HepG2 (cell line): ENCODE measurements around the gene LAMA5. TPM values are rescaled to one million over a fixed set of nuclear protein-coding genes. Genes with fewer than 3 reads are reported as not detected.

Experiments
- AKAP8 ChIP-seq: sonication (generic); formaldehyde crosslinking; IDR thresholded peaks from 2 replicates; pipeline ENCODE4 v1.5.1; 2020; ENCODE audit warnings: mild to moderate bottlenecking, missing genetic modification reagents
- FOXA1 ChIP-seq, 2 experiments: fragments of 450-650 bp in 1 of 2; sonication (generic) in 1 of 2; formaldehyde crosslinking in 1 of 2; IDR thresholded peaks; 2 replicates each; pipeline versions ENCODE4 v1.4.0 to v1.6.1; 2016 to 2020; ENCODE audit warnings: missing genetic modification reagents in 1 of 2
- GATAD2A ChIP-seq: IDR thresholded peaks from 2 replicates; pipeline ENCODE4 v1.6.1; 2016
- HOXA3 ChIP-seq: sonication (generic); formaldehyde crosslinking; IDR thresholded peaks from 2 replicates; pipeline ENCODE4 v1.5.0; 2020; ENCODE audit warnings: missing genetic modification reagents
- NR2F1 ChIP-seq, 2 experiments: fragments of 450-650 bp in 1 of 2; formaldehyde crosslinking in 1 of 2; IDR thresholded peaks; 2 replicates each; pipeline versions ENCODE4 v1.5.0 to v1.6.1; 2016 to 2020; ENCODE audit warnings: mild to moderate bottlenecking in 1 of 2, missing compliant biosample characterization in 1 of 2, missing genetic modification reagents in 1 of 2, moderate library complexity in 1 of 2
- PHF21A ChIP-seq: sonication (generic); formaldehyde crosslinking; IDR thresholded peaks from 2 replicates; pipeline ENCODE4 v1.5.0; 2020; ENCODE audit warnings: mild to moderate bottlenecking, missing genetic modification reagents
- RBFOX2 ChIP-seq: fragments of 200-400 bp; formaldehyde crosslinking; IDR thresholded peaks from 2 replicates; pipeline ENCODE4 v1.6.1; 2017; ENCODE audit warnings: low read depth, mild to moderate bottlenecking, low read length
- SMAD3 ChIP-seq: sonication (generic); formaldehyde crosslinking; IDR thresholded peaks from 2 replicates; pipeline ENCODE4 v1.4.0; 2020; ENCODE audit warnings: missing genetic modification reagents
- SP140L ChIP-seq: sonication (generic); formaldehyde crosslinking; IDR thresholded peaks from 2 replicates; pipeline ENCODE4 v1.4.0; 2020; ENCODE audit warnings: missing genetic modification reagents, borderline replicate concordance
- WIZ ChIP-seq: sonication (generic); formaldehyde crosslinking; IDR thresholded peaks from 2 replicates; pipeline ENCODE4 v1.5.1; 2020; ENCODE audit warnings: mild to moderate bottlenecking, missing genetic modification reagents
- ZBTB7B ChIP-seq: sonication (generic); formaldehyde crosslinking; IDR thresholded peaks from 2 replicates; pipeline ENCODE4 v1.4.0; 2020; ENCODE audit warnings: missing genetic modification reagents
- ZMYM4 ChIP-seq: sonication (generic); formaldehyde crosslinking; IDR thresholded peaks from 2 replicates; pipeline ENCODE4 v1.8.1; 2023; ENCODE audit warnings: mild to moderate bottlenecking, missing genetic modification reagents
- ZNF143 ChIP-seq: sonication (generic); formaldehyde crosslinking; IDR thresholded peaks from 2 replicates; pipeline ENCODE4 v1.4.0; 2020; ENCODE audit warnings: missing genetic modification reagents
- ZNF547 ChIP-seq: sonication (generic); formaldehyde crosslinking; IDR thresholded peaks from 2 replicates; pipeline ENCODE4 v1.5.1; 2020; ENCODE audit warnings: mild to moderate bottlenecking, missing genetic modification reagents
- ZNF598 ChIP-seq: sonication (generic); formaldehyde crosslinking; IDR thresholded peaks from 2 replicates; pipeline ENCODE4 v1.5.1; 2020; ENCODE audit warnings: mild to moderate bottlenecking, missing genetic modification reagents, borderline replicate concordance
- ZNF720 ChIP-seq: sonication (generic); formaldehyde crosslinking; IDR thresholded peaks from 2 replicates; pipeline ENCODE4 v1.4.0; 2020; ENCODE audit warnings: missing genetic modification reagents
- polyA plus RNA-seq, 8 experiments: library from polyadenylated mRNA; depleted of rRNA in 3 of 8; stranded (reverse) in 7 of 8; unstranded in 1 of 8; fragments of >200 nt; fragmentation: Illumina TruSeq in 4 of 8; extraction: Trizol in 4 of 8; gene quantifications; 2 replicates each; pipeline versions ENCODE4 v1.2.1 to v1.2.3, GENCODE V29; 2011 to 2016; ENCODE audit warnings: low read depth in 4 of 8, missing spikeins in 1 of 8, mixed read lengths in 1 of 8; ENCODE audit not compliant: insufficient read depth in 1 of 8
- total RNA-seq, 5 experiments: library from RNA; depleted of rRNA; stranded (reverse); fragments of >200 nt; fragmentation: Illumina TruSeq; extraction: Trizol; gene quantifications; 2 replicates each; pipeline ENCODE4 v1.2.3, GENCODE V29; 2016; ENCODE audit warnings: low read depth in 1 of 5
- TF ChIP-seq, protein P1 (sequence below): sonication (generic); formaldehyde crosslinking; IDR thresholded peaks from 2 replicates; pipeline ENCODE4 v1.4.0; 2020; ENCODE audit warnings: missing genetic modification reagents
- TF ChIP-seq, protein P2 (sequence below): sonication (generic); formaldehyde crosslinking; IDR thresholded peaks from 2 replicates; pipeline ENCODE4 v1.4.0; 2020; ENCODE audit warnings: missing genetic modification reagents, borderline replicate concordance
- TF ChIP-seq, protein P3 (sequence below): sonication (generic); formaldehyde crosslinking; IDR thresholded peaks from 2 replicates; pipeline ENCODE4 v1.4.0; 2020; ENCODE audit warnings: missing genetic modification reagents
- TF ChIP-seq, protein P4 (sequence below): sonication (generic); formaldehyde crosslinking; IDR thresholded peaks from 2 replicates; pipeline ENCODE4 v1.9.0; 2022; ENCODE audit warnings: missing genetic modification reagents, mild to moderate bottlenecking, borderline replicate concordance
- TF ChIP-seq, protein P5 (sequence below): IDR thresholded peaks from 2 replicates; pipeline ENCODE4 v1.6.1; 2016; ENCODE audit warnings: low read depth, borderline replicate concordance

LAMA5 gene
- total and polyA plus RNA-seq, 2 of the 13 experiments (the other 11 are each of a cell fraction or from before 2014, with no cell fraction given): 21.0 to 44.7 TPM

DNA sequence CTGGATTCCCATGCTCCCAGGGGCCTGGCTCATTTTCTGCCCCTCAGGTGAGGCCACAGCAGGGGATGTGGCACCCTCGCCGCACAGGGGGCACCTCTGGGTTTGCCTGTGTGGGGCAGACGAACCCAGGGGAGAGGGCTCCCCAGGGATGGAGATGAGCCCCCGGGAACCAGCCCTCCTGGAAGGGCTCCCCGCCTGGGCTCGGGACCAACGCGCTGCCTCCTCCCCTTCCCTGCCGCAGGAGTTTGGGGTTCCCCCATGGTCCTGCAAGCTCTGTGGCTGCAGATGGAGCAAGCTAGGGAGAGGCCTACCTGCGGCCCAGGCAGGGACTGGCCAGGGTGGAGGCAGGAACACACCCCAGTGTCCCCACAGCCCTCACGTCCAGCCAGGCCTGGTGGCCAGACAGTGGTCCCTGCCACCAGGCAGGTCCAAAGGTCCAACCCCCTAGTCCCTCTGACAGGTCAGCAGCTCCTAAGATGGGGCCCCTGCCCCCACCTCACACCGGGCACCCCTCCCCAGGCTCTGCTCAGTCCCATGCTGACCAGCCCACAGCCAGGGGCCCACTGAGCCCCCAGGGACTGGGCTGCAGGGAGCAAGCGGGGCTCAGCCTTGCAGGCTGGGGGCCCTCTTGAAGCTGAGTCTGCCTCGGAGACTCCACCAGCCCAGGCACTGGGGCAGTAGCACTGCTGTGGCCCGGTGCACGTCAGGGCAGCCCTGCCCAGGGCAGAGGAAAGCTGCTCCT is 13.7 kb downstream of the LAMA5 start (continued):
- TF ChIP-seq, protein P1, sequence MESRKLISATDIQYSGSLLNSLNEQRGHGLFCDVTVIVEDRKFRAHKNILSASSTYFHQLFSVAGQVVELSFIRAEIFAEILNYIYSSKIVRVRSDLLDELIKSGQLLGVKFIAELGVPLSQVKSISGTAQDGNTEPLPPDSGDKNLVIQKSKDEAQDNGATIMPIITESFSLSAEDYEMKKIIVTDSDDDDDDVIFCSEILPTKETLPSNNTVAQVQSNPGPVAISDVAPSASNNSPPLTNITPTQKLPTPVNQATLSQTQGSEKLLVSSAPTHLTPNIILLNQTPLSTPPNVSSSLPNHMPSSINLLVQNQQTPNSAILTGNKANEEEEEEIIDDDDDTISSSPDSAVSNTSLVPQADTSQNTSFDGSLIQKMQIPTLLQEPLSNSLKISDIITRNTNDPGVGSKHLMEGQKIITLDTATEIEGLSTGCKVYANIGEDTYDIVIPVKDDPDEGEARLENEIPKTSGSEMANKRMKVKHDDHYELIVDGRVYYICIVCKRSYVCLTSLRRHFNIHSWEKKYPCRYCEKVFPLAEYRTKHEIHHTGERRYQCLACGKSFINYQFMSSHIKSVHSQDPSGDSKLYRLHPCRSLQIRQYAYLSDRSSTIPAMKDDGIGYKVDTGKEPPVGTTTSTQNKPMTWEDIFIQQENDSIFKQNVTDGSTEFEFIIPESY (CRISPR knock-in tag): 0 out of 2 replicates have a peak, but pooled peaks have one; percentile 1
- TF ChIP-seq AKAP8 (CRISPR knock-in tag) (0 out of 2 replicates have a peak, but pooled peaks have one; percentile 75), HOXA3 (CRISPR knock-in tag) (peak; percentile 62; the same call in 1 of the 2 replicates), ZBTB7B (CRISPR knock-in tag) (peak; percentile 76; the same call in 1 of the 2 replicates), ZNF598 (CRISPR knock-in tag) (peak; percentile 38; the same call in 1 of the 2 replicates), SP140L (CRISPR knock-in tag) (no peak), WIZ (CRISPR knock-in tag) (no peak), PHF21A (CRISPR knock-in tag) (peak; percentile 77; the same call in 1 of the 2 replicates), FOXA1 (IDR thresholded peaks at IDR 0.05) (no peak), FOXA1 (CRISPR knock-in tag; IDR thresholded peaks at IDR 0.05) (0 out of 2 replicates have a peak, but pooled peaks have one; percentile 3), ZMYM4 (peak; percentile 10; the same call in 1 of the 2 replicates), RBFOX2 (peak; percentile 51; the same call in 1 of the 2 replicates), ZNF720 (CRISPR knock-in tag) (0 out of 2 replicates have a peak, but pooled peaks have one; percentile 28), GATAD2A (CRISPR knock-in tag) (peak; percentile 72), ZNF143 (no peak), NR2F1 (CRISPR knock-in tag; IDR thresholded peaks at IDR 0.05) (no peak), SMAD3 (no peak), ZNF547 (CRISPR knock-in tag) (peak; percentile 52; the same call in 1 of the 2 replicates)
- TF ChIP-seq, protein P2, sequence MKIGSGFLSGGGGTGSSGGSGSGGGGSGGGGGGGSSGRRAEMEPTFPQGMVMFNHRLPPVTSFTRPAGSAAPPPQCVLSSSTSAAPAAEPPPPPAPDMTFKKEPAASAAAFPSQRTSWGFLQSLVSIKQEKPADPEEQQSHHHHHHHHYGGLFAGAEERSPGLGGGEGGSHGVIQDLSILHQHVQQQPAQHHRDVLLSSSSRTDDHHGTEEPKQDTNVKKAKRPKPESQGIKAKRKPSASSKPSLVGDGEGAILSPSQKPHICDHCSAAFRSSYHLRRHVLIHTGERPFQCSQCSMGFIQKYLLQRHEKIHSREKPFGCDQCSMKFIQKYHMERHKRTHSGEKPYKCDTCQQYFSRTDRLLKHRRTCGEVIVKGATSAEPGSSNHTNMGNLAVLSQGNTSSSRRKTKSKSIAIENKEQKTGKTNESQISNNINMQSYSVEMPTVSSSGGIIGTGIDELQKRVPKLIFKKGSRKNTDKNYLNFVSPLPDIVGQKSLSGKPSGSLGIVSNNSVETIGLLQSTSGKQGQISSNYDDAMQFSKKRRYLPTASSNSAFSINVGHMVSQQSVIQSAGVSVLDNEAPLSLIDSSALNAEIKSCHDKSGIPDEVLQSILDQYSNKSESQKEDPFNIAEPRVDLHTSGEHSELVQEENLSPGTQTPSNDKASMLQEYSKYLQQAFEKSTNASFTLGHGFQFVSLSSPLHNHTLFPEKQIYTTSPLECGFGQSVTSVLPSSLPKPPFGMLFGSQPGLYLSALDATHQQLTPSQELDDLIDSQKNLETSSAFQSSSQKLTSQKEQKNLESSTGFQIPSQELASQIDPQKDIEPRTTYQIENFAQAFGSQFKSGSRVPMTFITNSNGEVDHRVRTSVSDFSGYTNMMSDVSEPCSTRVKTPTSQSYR (CRISPR knock-in tag): peak; percentile 90; the same call in 1 of the 2 replicates
- TF ChIP-seq, protein P3, sequence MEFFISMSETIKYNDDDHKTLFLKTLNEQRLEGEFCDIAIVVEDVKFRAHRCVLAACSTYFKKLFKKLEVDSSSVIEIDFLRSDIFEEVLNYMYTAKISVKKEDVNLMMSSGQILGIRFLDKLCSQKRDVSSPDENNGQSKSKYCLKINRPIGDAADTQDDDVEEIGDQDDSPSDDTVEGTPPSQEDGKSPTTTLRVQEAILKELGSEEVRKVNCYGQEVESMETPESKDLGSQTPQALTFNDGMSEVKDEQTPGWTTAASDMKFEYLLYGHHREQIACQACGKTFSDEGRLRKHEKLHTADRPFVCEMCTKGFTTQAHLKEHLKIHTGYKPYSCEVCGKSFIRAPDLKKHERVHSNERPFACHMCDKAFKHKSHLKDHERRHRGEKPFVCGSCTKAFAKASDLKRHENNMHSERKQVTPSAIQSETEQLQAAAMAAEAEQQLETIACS: peak; percentile 12; the same call in 1 of the 2 replicates
- TF ChIP-seq, protein P4, sequence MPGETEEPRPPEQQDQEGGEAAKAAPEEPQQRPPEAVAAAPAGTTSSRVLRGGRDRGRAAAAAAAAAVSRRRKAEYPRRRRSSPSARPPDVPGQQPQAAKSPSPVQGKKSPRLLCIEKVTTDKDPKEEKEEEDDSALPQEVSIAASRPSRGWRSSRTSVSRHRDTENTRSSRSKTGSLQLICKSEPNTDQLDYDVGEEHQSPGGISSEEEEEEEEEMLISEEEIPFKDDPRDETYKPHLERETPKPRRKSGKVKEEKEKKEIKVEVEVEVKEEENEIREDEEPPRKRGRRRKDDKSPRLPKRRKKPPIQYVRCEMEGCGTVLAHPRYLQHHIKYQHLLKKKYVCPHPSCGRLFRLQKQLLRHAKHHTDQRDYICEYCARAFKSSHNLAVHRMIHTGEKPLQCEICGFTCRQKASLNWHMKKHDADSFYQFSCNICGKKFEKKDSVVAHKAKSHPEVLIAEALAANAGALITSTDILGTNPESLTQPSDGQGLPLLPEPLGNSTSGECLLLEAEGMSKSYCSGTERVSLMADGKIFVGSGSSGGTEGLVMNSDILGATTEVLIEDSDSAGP (CRISPR knock-in tag): peak; percentile 73; the same call in 1 of the 2 replicates
- TF ChIP-seq, protein P5, sequence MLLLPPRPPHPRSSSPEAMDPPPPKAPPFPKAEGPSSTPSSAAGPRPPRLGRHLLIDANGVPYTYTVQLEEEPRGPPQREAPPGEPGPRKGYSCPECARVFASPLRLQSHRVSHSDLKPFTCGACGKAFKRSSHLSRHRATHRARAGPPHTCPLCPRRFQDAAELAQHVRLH (CRISPR knock-in tag): no peak
